Measurements from ENCODE around the gene EIF3A.

DNA sequence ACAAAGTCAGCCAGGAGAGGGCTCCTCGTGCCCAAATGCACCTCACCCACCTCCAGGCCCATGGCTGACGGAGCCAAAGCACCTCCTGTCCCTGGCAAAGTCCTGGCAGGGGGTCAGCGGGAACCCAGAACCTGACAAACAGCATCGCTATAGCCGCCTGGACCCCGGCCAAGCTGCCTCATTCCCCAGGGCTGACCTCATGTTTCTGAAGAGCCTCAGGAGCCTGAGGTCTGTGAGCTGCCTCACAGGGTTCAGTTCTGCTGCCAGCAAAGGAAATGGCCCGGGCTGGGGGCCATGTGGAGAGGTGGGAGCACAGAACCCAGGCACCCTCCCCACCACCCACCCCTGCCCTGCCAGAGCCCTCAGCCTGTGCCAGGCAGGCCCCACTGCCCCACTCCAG lies 55.3 kb downstream of the EIF3A start:
- no peak for TF ChIP-seq POLR2AphosphoS5 (IDR thresholded peaks at IDR 0.05; ENCODE audit: borderline replicate concordance, low read depth, low read length)
- no peak for TF ChIP-seq EZH2 (IDR thresholded peaks at IDR 0.05)
- TF ChIP-seq FOXP2 (optimal IDR thresholded peaks at IDR 0.05; ENCODE audit: control extremely low read depth, extremely low read length, insufficient read depth) = no peak
